HEK293 (cell line): ENCODE results near the gene VDR.
A peak's percentile ranks its signal among the peaks of the same experiment; 100 is the strongest.

Experiments used
- EGR2 ChIP-seq: fragments of 450-650 bp; formaldehyde crosslinking; IDR thresholded peaks from 2 replicates; pipeline ENCODE4 v1.5.1; 2016; ENCODE audit warnings: low read depth, missing biosample characterization, missing genetic modification characterization
- OSR2 ChIP-seq: fragments of 450-650 bp; formaldehyde crosslinking; IDR thresholded peaks from 2 replicates; pipeline ENCODE4 v1.5.1; 2016; ENCODE audit warnings: missing biosample characterization, missing genetic modification characterization
- PATZ1 ChIP-seq: fragments of 450-650 bp; formaldehyde crosslinking; IDR thresholded peaks from 2 replicates; pipeline ENCODE4 v1.5.1; 2016; ENCODE audit warnings: missing biosample characterization, missing genetic modification characterization
- PRDM10 ChIP-seq: fragments of 450-650 bp; formaldehyde crosslinking; IDR thresholded peaks from 2 replicates; pipeline ENCODE4 v1.5.1; 2016; ENCODE audit warnings: missing biosample characterization, missing genetic modification characterization
- TCF7L2 ChIP-seq: IDR thresholded peaks from 2 replicates; pipeline ENCODE4 v1.6.1; 2011; ENCODE audit warnings: low read depth, mild to moderate bottlenecking, inconsistent platforms, low read length, moderate library complexity, borderline replicate concordance
- TSHZ1 ChIP-seq: fragments of 450-650 bp; formaldehyde crosslinking; IDR thresholded peaks from 2 replicates; pipeline ENCODE4 v1.5.1; 2016; ENCODE audit warnings: missing biosample characterization, missing genetic modification characterization, borderline replicate concordance
- ZBTB10 ChIP-seq: fragments of 450-650 bp; formaldehyde crosslinking; IDR thresholded peaks from 2 replicates; pipeline ENCODE4 v1.5.1; 2016; ENCODE audit warnings: missing biosample characterization, missing genetic modification characterization
- ZFP37 ChIP-seq: fragments of 450-650 bp; formaldehyde crosslinking; IDR thresholded peaks from 2 replicates; pipeline ENCODE4 v1.5.1; 2016; ENCODE audit warnings: missing biosample characterization, missing genetic modification characterization
- ZNF10 ChIP-seq: fragments of 450-650 bp; formaldehyde crosslinking; IDR thresholded peaks from 2 replicates; pipeline ENCODE4 v1.5.1; 2017; ENCODE audit warnings: missing biosample characterization, missing genetic modification characterization
- ZNF211 ChIP-seq: fragments of 450-650 bp; formaldehyde crosslinking; IDR thresholded peaks from 2 replicates; pipeline ENCODE4 v1.5.1; 2016; ENCODE audit warnings: low read depth, missing biosample characterization, missing genetic modification characterization
- ZNF280C ChIP-seq: fragments of 450-650 bp; formaldehyde crosslinking; IDR thresholded peaks from 2 replicates; pipeline ENCODE4 v1.5.1; 2016; ENCODE audit warnings: missing biosample characterization, missing genetic modification characterization
- ZNF362 ChIP-seq: fragments of 450-650 bp; formaldehyde crosslinking; IDR thresholded peaks from 2 replicates; pipeline ENCODE4 v1.5.1; 2016; ENCODE audit warnings: missing biosample characterization, missing genetic modification characterization
- ZNF473 ChIP-seq: fragments of 450-650 bp; formaldehyde crosslinking; IDR thresholded peaks from 2 replicates; pipeline ENCODE4 v1.5.1; 2017; ENCODE audit warnings: missing biosample characterization, missing genetic modification characterization
- ZNF580 ChIP-seq: fragments of 450-650 bp; formaldehyde crosslinking; IDR thresholded peaks from 2 replicates; pipeline ENCODE4 v1.5.1; 2016; ENCODE audit warnings: missing biosample characterization, missing genetic modification characterization
- ZNF610 ChIP-seq: fragments of 450-650 bp; formaldehyde crosslinking; IDR thresholded peaks from 2 replicates; pipeline ENCODE4 v1.5.1; 2016; ENCODE audit warnings: missing biosample characterization, missing genetic modification characterization, borderline replicate concordance
- ZNF626 ChIP-seq: fragments of 450-650 bp; sonication (Bioruptor Pico); formaldehyde crosslinking; IDR thresholded peaks from 2 replicates; pipeline ENCODE4 v1.5.1; 2018; ENCODE audit warnings: missing biosample characterization, missing genetic modification characterization, inconsistent platforms
- ZNF670 ChIP-seq: fragments of 450-650 bp; formaldehyde crosslinking; IDR thresholded peaks from 2 replicates; pipeline ENCODE4 v1.5.1; 2016; ENCODE audit warnings: missing biosample characterization, missing genetic modification characterization, low read depth
- ZNF692 ChIP-seq: fragments of 450-650 bp; formaldehyde crosslinking; IDR thresholded peaks from 2 replicates; pipeline ENCODE4 v1.5.1; 2016; ENCODE audit warnings: missing biosample characterization, missing genetic modification characterization
- ZNF776 ChIP-seq: fragments of 450-650 bp; formaldehyde crosslinking; IDR thresholded peaks from 2 replicates; pipeline ENCODE4 v1.5.0; 2017; ENCODE audit warnings: missing biosample characterization, missing genetic modification characterization, borderline replicate concordance
- ZSCAN23 ChIP-seq: fragments of 450-650 bp; formaldehyde crosslinking; IDR thresholded peaks from 2 replicates; pipeline ENCODE4 v1.5.1; 2016; ENCODE audit warnings: missing biosample characterization, missing genetic modification characterization

The VDR gene

GRCh38 chr12:47816403-47817271, 88.2 kb downstream of the VDR start (continued):
- no peak for TF ChIP-seq ZNF692 (tag by site-specific recombination)
- TF ChIP-seq ZFP37 (tag by site-specific recombination): no peak
- no peak for TF ChIP-seq ZNF626
- no peak for TF ChIP-seq TCF7L2
- TF ChIP-seq EGR2 (tag by site-specific recombination): peak; percentile 76
- TF ChIP-seq ZNF580 (tag by site-specific recombination): no peak
- TF ChIP-seq OSR2 (tag by site-specific recombination): no peak
- no peak for TF ChIP-seq ZNF776 (tag by site-specific recombination)
- TF ChIP-seq PRDM10: no peak
- no peak for TF ChIP-seq ZNF610 (tag by site-specific recombination)
- TF ChIP-seq PATZ1: peak; percentile 24; the same call in 1 of the 2 replicates
- no peak for TF ChIP-seq ZNF362 (tag by site-specific recombination)
- no peak for TF ChIP-seq ZNF10
- TF ChIP-seq ZBTB10 (tag by site-specific recombination): no peak
- TF ChIP-seq ZNF211 (tag by site-specific recombination): no peak
- no peak for TF ChIP-seq ZNF670
- TF ChIP-seq TSHZ1 (tag by site-specific recombination): no peak
- no peak for TF ChIP-seq ZNF280C (tag by site-specific recombination)
- no peak for TF ChIP-seq ZSCAN23 (tag by site-specific recombination)
- no peak for TF ChIP-seq ZNF473 (tag by site-specific recombination)
